Lung (tissue), 12 donors: ENCODE measurements around the gene ADD3. TPM values are rescaled to one million over a fixed set of nuclear protein-coding genes. Genes with fewer than 3 reads are reported as not detected.
A peak's percentile ranks its signal among the peaks of the same experiment; 100 is the strongest.

ENCODE experiments used
- ATAC-seq: fragments of 200-7000 bp; cut with Tn5 transposase; one replicate; pipeline ENCODE4 v1.9.1; 2020; ENCODE audit warnings: moderate number of reproducible peaks; ENCODE audit not compliant: insufficient read depth, low FRiP score
- DNase-seq, 3 donors: peaks; one replicate each; pipeline ENCODE4 v3.0.0-alpha.2; 2013 to 2017
- H3K27ac ChIP-seq, 2 donors: one replicate each; pipeline ENCODE4 v1.5.1; 2013; ENCODE audit warnings: mild to moderate bottlenecking in 2 of 2, moderate library complexity in 2 of 2, control low read depth in 1 of 2, inconsistent platforms in 1 of 2, low read depth in 1 of 2, low read length in 1 of 2
- H3K27me3 ChIP-seq, 3 donors: one replicate each; pipeline ENCODE4 v1.5.1; 2013; ENCODE audit warnings: low read length in 2 of 3; ENCODE audit not compliant: control insufficient read depth in 3 of 3, insufficient read depth in 3 of 3
- H3K36me3 ChIP-seq, 4 donors: one replicate each; pipeline ENCODE4 v1.5.1; 2013; ENCODE audit warnings: low read length in 4 of 4, mild to moderate bottlenecking in 1 of 4, moderate library complexity in 1 of 4; ENCODE audit not compliant: control insufficient read depth in 4 of 4, insufficient read depth in 4 of 4
- H3K4me1 ChIP-seq, 5 donors: one replicate each; pipeline ENCODE4 v1.5.1; 2013; ENCODE audit warnings: low read length in 5 of 5, mild to moderate bottlenecking in 2 of 5, moderate library complexity in 1 of 5; ENCODE audit not compliant: control insufficient read depth in 5 of 5, insufficient read depth in 5 of 5
- H3K4me3 ChIP-seq: one replicate; pipeline ENCODE4 v1.5.1; 2013; ENCODE audit warnings: mild to moderate bottlenecking, control low read depth, moderate library complexity
- H3K9ac ChIP-seq, 2 donors: one replicate each; pipeline ENCODE4 v1.5.1; 2013; ENCODE audit warnings: low read length in 2 of 2, control low read depth in 1 of 2; ENCODE audit not compliant: insufficient read depth in 1 of 2
- H3K9me3 ChIP-seq, 4 donors: one replicate each; pipeline ENCODE4 v1.5.1; 2013; ENCODE audit warnings: low read length in 3 of 4, mild to moderate bottlenecking in 1 of 4, moderate library complexity in 1 of 4; ENCODE audit not compliant: control insufficient read depth in 4 of 4, insufficient read depth in 3 of 4
- CTCF ChIP-seq: IDR thresholded peaks from 2 replicates; pipeline ENCODE4 v1.5.1; 2012; ENCODE audit warnings: mild to moderate bottlenecking; ENCODE audit errors: control extremely low read depth, extremely low read depth
- WGBS, 2 donors: extraction: QIAGEN DNeasy Blood & Tissue Kit; methylation state at CpG; one replicate each; pipeline ENCODE4 v1.1.7; 2013; 5-methylcytosine and 5-hydroxymethylcytosine counted together
- polyA plus RNA-seq, 2 donors: library from polyadenylated mRNA; stranded (reverse); fragments of 200-250 nt; gene quantifications; one replicate each; pipeline ENCODE4 v1.2.1, GENCODE V29; 2013
- total RNA-seq, 2 donors: library from RNA; depleted of rRNA in 1 of 2; stranded (reverse); fragments of >200 nt in 1 of 2; gene quantifications; one replicate each; pipeline ENCODE4 v1.2.1, GENCODE V29; 2014 to 2021
- donor health status: control.
- donor health status: control.
- donor health status: Bipolar disorder and iron deficiency.
- donor health status: healthy.
- donor health status: DM: yes; HTN: yes; CAD: no.

The ADD3 gene
- total and polyA plus RNA-seq, 4 donors, result 22.0 to 289 (median 56.1) TPM

GRCh38 chr10:110017907-110018306, 10.1 kb downstream of the ADD3 start:
- no peak for DNase-seq
- H3K27ac ChIP-seq, result no peak overlapping the region
- TF ChIP-seq CTCF, result no peak
- H3K4me1 ChIP-seq, result peaks cover 0 to 37% (median 16%) of the 10 kb centered on the region in 5 donors
- H3K27me3 ChIP-seq, result no peaks in the 10 kb centered on the region
- H3K4me3 ChIP-seq, result no peak overlapping the region
- no peaks in the 10 kb centered on the region for H3K9me3 ChIP-seq
- WGBS, 2 donors, result 70 to 84% methylated on average over 1 of the region's 1 CpG
- H3K9ac ChIP-seq, result no peak overlapping the region
- no peak for ATAC-seq
- H3K36me3 ChIP-seq, result no peaks in the 10 kb centered on the region

- no peak for ATAC-seq
- 76 to 79% methylated on average over 6 of the region's 6 CpGs for WGBS, 2 donors
- H3K4me3 ChIP-seq, result no peak overlapping the region
- peaks cover 0 to 32% (median 14%) of the 10 kb centered on the region in 5 donors for H3K4me1 ChIP-seq
- peak overlapping the region; percentile 13 to 41 for H3K27ac ChIP-seq
- no peak overlapping the region for H3K9ac ChIP-seq
- H3K27me3 ChIP-seq, result no peaks in the 10 kb centered on the region
- DNase-seq, result no peak
- TF ChIP-seq CTCF, result no peak
- no peaks in the 10 kb centered on the region for H3K9me3 ChIP-seq
- H3K36me3 ChIP-seq, result no peaks in the 10 kb centered on the region
Observed at GRCh38 chr10:110020265-110020664, 12.5 kb downstream of the ADD3 start.

- ATAC-seq, result no peak
- H3K4me3 ChIP-seq, result no peak overlapping the region
- H3K27ac ChIP-seq, result no peak overlapping the region
- no peak overlapping the region for H3K9ac ChIP-seq
- H3K4me1 ChIP-seq, result peaks cover 0 to 25% (median 3%) of the 10 kb centered on the region in 5 donors
- no peak for TF ChIP-seq CTCF
- H3K9me3 ChIP-seq, result no peaks in the 10 kb centered on the region
- no peak for DNase-seq
- 58 to 69% methylated on average over 2 of the region's 2 CpGs for WGBS, 2 donors
- H3K36me3 ChIP-seq, result no peaks in the 10 kb centered on the region
- no peaks in the 10 kb centered on the region for H3K27me3 ChIP-seq
Observed at GRCh38 chr10:110022716-110023504, 15.1 kb downstream of the ADD3 start.
